ENCODE data around the gene ITPR1. TPM values are rescaled to one million over a fixed set of nuclear protein-coding genes. Genes with fewer than 3 reads are reported as not detected.
A peak's percentile ranks its signal among the peaks of the same experiment; 100 is the strongest.

ITPR1 gene
- total RNA-seq, 1 donor from 2014 or later, result 91.7 TPM

DNA sequence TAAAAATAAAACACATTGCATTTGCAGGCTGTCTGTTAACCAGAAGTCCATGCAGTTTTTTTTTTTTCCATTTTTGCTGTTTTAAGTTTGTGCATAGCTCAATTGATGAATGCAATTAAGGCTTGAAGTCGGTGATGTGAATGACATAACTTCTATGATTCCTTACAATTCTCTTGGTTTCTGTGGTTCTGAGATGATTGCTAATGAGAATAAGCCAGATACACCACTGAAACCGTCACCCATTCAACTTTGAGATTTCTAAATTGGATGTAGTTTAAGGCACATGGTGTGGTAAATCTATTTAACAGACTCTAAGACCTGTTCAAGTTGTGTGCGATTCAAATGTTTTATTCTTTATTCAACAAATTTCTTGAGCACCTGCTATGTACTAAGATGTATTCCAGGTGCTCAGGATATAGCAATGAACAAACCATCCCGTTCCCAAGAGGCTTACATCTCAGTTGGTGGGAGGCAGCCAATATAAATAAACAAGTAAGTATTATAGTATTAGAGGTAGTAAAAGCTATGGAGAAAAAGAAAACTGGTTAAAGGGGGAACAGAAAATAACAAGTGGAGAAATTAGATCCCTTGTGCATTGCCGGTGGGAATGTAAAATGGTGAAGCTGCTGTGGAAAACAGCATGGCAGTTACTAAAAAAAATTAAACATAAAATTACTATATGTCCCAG is 4.0 kb downstream of the ITPR1 start:
- Histone ChIP-seq H3K4me3 (no peak overlapping the region), H3K27me3 (no peaks in the 10 kb centered on the region), H3K36me3 (no peaks in the 10 kb centered on the region), H3K9me3 (no peaks in the 10 kb centered on the region), H3K4me1 (peaks cover 8% of the 10 kb centered on the region), H3K27ac (no peak overlapping the region)
- no peak for DNase-seq
- intact Hi-C loops (cut with DNase I), result no loop called here
- no peak for ATAC-seq
- TF ChIP-seq, protein P1, sequence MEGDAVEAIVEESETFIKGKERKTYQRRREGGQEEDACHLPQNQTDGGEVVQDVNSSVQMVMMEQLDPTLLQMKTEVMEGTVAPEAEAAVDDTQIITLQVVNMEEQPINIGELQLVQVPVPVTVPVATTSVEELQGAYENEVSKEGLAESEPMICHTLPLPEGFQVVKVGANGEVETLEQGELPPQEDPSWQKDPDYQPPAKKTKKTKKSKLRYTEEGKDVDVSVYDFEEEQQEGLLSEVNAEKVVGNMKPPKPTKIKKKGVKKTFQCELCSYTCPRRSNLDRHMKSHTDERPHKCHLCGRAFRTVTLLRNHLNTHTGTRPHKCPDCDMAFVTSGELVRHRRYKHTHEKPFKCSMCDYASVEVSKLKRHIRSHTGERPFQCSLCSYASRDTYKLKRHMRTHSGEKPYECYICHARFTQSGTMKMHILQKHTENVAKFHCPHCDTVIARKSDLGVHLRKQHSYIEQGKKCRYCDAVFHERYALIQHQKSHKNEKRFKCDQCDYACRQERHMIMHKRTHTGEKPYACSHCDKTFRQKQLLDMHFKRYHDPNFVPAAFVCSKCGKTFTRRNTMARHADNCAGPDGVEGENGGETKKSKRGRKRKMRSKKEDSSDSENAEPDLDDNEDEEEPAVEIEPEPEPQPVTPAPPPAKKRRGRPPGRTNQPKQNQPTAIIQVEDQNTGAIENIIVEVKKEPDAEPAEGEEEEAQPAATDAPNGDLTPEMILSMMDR (IDR thresholded peaks at IDR 0.05), result no peak

DNA sequence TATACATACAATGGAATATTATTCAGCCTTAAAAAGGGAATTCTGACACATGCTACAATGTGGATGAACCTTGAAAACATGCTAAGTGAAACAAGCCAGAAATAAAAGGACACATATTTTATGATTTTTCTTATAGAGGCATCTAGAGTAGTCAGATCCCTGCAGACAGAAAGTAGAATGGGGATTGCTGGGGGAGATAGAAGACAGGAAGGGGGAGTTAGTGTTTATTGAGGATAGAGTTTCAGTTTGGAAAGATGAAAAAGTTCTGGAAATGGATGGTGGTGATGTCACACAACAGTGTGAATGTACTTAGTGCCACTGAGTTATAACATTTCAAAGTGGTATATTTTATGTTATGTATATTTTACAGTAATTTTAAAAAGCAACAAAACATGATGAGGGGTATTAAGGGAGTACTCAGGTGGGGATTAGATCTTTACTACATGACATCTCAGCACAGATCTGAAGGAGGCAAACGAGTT is 4.7 kb downstream of the ITPR1 start:
- no peak for ATAC-seq
- Histone ChIP-seq H3K4me3 (no peak overlapping the region), H3K36me3 (no peaks in the 10 kb centered on the region), H3K4me1 (peaks cover 7% of the 10 kb centered on the region), H3K27me3 (no peaks in the 10 kb centered on the region), H3K9me3 (no peaks in the 10 kb centered on the region), H3K27ac (no peak overlapping the region)
- no peak for DNase-seq
- TF ChIP-seq, protein P1 (IDR thresholded peaks at IDR 0.05), result no peak
- intact Hi-C loops (cut with DNase I), result no loop called here

DNA sequence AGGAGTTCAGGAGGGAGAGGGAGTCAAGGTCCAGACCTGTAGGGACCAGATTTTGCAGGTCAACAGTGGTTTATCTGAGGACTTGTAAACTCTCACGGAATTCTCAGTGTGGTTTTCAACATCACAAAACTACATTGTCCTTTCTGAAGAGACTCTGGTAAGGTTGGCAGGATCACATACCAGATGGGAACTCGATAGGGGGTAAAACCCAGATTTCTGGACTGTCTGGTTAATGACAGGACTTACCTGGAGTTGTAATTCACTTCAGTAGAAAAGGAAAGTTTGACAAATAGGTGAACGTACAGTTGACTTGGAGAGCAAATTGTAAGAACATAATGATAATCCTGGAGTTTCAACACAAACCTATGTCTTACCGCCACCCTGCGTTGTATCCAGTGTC is 5.3 kb downstream of the ITPR1 start:
- intact Hi-C loops (cut with DNase I), result no loop called here
- Histone ChIP-seq H3K4me1 (peaks cover 12% of the 10 kb centered on the region), H3K4me3 (no peak overlapping the region), H3K9me3 (no peaks in the 10 kb centered on the region), H3K27ac (no peak overlapping the region), H3K27me3 (no peaks in the 10 kb centered on the region), H3K36me3 (no peaks in the 10 kb centered on the region)
- ATAC-seq (no peak), DNase-seq (no peak)
- TF ChIP-seq, protein P1 (IDR thresholded peaks at IDR 0.05), result no peak

DNA sequence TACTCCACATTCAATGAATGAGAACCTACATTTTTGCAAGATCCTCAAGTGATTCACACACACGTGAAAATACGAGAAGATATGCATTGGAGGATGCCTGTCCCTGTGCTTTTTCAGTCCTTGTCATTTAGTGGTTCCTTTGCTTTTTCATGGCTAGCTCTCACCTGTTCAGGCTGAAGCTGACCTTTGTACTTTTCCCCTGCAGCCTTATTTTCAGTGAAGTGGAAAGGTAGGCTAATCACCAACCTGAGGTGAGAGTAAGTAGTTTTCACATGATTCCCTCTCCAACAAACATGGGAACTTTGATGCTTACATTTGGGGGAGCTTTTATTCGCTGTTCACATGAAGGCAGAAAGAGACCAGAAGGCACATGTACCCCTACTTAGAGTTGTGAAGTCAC is 8.3 kb downstream of the ITPR1 start:
- Histone ChIP-seq H3K36me3 (no peaks in the 10 kb centered on the region), H3K9me3 (no peaks in the 10 kb centered on the region), H3K27me3 (no peaks in the 10 kb centered on the region), H3K4me3 (no peak overlapping the region), H3K27ac (no peak overlapping the region), H3K4me1 (peaks cover 32% of the 10 kb centered on the region)
- intact Hi-C loops (cut with DNase I), result no loop called here
- TF ChIP-seq, protein P1 (IDR thresholded peaks at IDR 0.05), result no peak
- ATAC-seq (no peak), DNase-seq (no peak)

DNA sequence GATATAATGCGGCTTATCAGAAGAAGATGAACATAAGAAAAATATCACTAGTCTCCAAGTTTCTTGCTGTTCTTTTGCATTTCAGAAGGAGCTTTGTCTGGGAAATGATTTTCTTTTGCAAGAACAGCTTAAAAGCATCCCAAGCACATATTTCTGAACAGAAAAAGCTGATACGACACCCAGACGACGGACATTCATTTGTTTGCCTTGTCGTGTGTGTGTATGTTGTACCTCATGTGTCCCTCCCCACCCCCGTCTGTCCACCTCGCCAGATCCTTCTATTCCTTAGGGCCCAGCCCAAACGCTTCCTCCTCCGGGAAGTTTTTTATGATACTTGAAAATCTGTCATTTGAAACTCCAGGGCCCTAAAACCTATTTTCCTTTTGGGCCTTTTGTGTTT is 8.8 kb downstream of the ITPR1 start:
- DNase-seq, result no peak
- peaks cover 34% of the 10 kb centered on the region for H3K4me1 ChIP-seq
- no peak overlapping the region for H3K4me3 ChIP-seq
- intact Hi-C loops (cut with DNase I), result no loop called here
- H3K27me3 ChIP-seq, result no peaks in the 10 kb centered on the region
- H3K9me3 ChIP-seq, result no peaks in the 10 kb centered on the region
- H3K27ac ChIP-seq, result peak overlapping the region; percentile 21
- no peaks in the 10 kb centered on the region for H3K36me3 ChIP-seq
- TF ChIP-seq, protein P1 (IDR thresholded peaks at IDR 0.05), result no peak
- ATAC-seq, result no peak
